NCI-H2081 treated with DMSO at 0.1 percent for 48 hours (cell line): ENCODE measurements around the gene DYDC2.
"Not testable (repeated sequence)": the region's sequence is repeated elsewhere in the genome, so short reads cannot be mapped to it uniquely, and the experiment has no call there.

Experiments
- DNase-seq: peaks from one replicate; lab custom pipeline; 2025; lab: John Stamatoyannopoulos, UW

DYDC2 gene

DNA sequence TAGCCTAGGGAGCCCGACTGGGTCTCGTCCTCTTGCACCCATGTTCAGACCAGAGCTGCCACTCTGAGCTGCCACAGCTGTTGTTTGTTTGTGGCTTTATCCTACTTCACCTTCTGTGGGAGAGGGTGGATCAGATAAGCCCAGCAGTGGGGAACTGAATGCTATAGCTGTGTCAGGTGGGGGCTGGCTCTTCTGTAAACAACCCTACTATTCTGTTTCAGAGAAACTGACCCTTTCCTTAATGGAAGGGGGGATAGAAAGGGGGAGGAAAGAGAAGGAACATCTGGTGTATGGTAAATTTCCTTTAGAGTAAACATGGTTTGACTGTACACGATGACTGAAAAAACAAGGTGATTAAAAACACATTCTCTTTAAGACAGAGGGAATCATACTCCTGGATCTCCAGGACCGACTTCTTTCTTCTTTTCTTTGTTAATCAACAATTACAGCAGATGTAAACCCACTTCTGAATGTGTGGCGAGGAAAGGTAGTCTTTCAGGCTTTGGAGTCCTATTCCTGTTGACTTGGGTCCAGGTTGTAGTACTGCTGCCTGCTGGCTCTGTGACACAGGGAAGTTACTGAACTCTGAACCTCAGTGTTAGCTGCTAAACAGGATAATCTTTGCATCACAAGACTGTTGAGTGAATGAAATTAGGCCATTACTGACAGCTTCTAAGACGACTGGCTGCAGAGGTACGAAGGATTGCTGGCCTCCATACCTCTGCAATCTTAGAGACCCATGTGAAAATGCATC, 57.7 kb downstream of the DYDC2 start:
- peak; percentile 1 for DNase-seq

- no peak for DNase-seq
These were observed 59.3 kb downstream of the DYDC2 start for GRCh38 chr10:80415734-80416478.

GRCh38 chr10:80416479-80417098, 60.0 kb downstream of the DYDC2 start:
- DNase-seq = no peak

DNA sequence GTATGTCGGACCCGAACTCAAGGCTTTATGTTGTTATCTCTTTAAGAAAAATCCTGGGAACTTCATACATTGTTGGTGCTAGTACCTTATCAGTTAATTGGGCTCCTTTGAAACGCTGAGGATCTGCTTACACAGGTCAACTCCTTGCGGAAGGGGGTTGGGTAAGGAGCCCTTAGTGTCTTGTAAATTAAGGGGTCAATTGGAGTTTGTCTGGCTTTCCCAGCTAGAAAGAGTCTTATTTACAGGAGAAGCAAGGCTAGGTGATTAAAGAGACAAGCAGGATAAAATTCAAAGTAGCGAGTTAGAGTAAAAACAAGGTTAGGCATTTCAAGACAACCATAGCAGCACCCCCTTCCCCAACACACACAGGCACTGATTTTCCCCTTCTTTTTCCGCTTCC, 60.7 kb downstream of the DYDC2 start:
- not testable (repeated sequence) for DNase-seq
